Common myeloid progenitor, CD34-positive (primary cell): Measurements from ENCODE around the gene LRRC8C.
A peak's percentile ranks its signal among the peaks of the same experiment; 100 is the strongest.

Experiments
- CTCF ChIA-PET: fragments of 350-600 bp; sonication (Branson Sonifier 250); formaldehyde crosslinking; loops from one replicate; lab custom pipeline; 2021; ENCODE audit warnings: antibody characterized with exemption; lab: Charles Lee
- POLR2A ChIA-PET: fragments of 350-600 bp; sonication (Branson Sonifier 250); formaldehyde crosslinking; loops from one replicate; lab custom pipeline; 2021; ENCODE audit warnings: antibody characterized with exemption; lab: Charles Lee
- DNase-seq, 3 donors: peaks; one replicate each; pipeline versions ENCODE4 v3.0.0 to v3.0.0-alpha.2; 2013
- H3K27ac ChIP-seq, 2 experiments: 1 replicate in 1 of 2; 2 replicates in 1 of 2; pipeline ENCODE4 v1.7.0; 2013; ENCODE audit warnings: inconsistent platforms in 2 of 2, low read length in 2 of 2, mild to moderate bottlenecking in 2 of 2, low read depth in 1 of 2, moderate library complexity in 1 of 2; ENCODE audit not compliant: severe bottlenecking in 2 of 2, insufficient read depth in 1 of 2, poor library complexity in 1 of 2
- H3K27me3 ChIP-seq, 5 experiments: replicated peaks in 2 of 5; 1 replicate in 3 of 5; 2 replicates in 2 of 5; pipeline versions ENCODE4 v1.6.1 to v1.7.0; 2013; ENCODE audit warnings: low read length in 4 of 5, mild to moderate bottlenecking in 2 of 5, moderate library complexity in 2 of 5, inconsistent platforms in 1 of 5; ENCODE audit not compliant: insufficient read depth in 5 of 5, control insufficient read depth in 4 of 5
- H3K36me3 ChIP-seq, 4 experiments: 1 replicate in 2 of 4; 2 replicates in 2 of 4; pipeline versions ENCODE4 v1.6.1 to v1.7.0; 2013; ENCODE audit warnings: low read length in 3 of 4, control low read depth in 1 of 4, mild to moderate bottlenecking in 1 of 4; ENCODE audit not compliant: control insufficient read depth in 4 of 4, insufficient read depth in 4 of 4
- H3K4me1 ChIP-seq, 4 experiments: 1 replicate in 3 of 4; 2 replicates in 1 of 4; pipeline versions ENCODE4 v1.6.1 to v1.7.1; 2013; ENCODE audit warnings: low read length in 3 of 4, mild to moderate bottlenecking in 3 of 4, control low read depth in 1 of 4, inconsistent platforms in 1 of 4, moderate library complexity in 1 of 4; ENCODE audit not compliant: control insufficient read depth in 4 of 4, insufficient read depth in 4 of 4; ENCODE audit errors: control extremely low read depth in 1 of 4
- H3K4me3 ChIP-seq, 7 experiments: 1 replicate in 4 of 7; 2 replicates in 3 of 7; pipeline versions ENCODE4 v1.5.1 to v1.7.0; 2013; ENCODE audit warnings: mild to moderate bottlenecking in 7 of 7, low read length in 6 of 7, moderate library complexity in 6 of 7, inconsistent platforms in 2 of 7, low read depth in 2 of 7, control low read depth in 1 of 7; ENCODE audit not compliant: insufficient read depth in 4 of 7, control insufficient read depth in 1 of 7; ENCODE audit errors: extremely low read depth in 1 of 7
- H3K9me3 ChIP-seq, 5 experiments: 1 replicate in 4 of 5; 2 replicates in 1 of 5; pipeline versions ENCODE4 v1.6.1 to v1.7.1; 2013; ENCODE audit warnings: low read length in 4 of 5, mild to moderate bottlenecking in 2 of 5, inconsistent platforms in 1 of 5, low read depth in 1 of 5, moderate library complexity in 1 of 5; ENCODE audit not compliant: control insufficient read depth in 4 of 5, insufficient read depth in 2 of 5; ENCODE audit errors: control extremely low read depth in 1 of 5
- WGBS: methylation state at CpG from one replicate; pipeline ENCODE4 v1.1.5; 2013; ENCODE audit not compliant: insufficient coverage; 5-methylcytosine and 5-hydroxymethylcytosine counted together

Gene LRRC8C

GRCh38 chr1:89669441-89669840, 36.5 kb downstream of the LRRC8C start:
- Histone ChIP-seq H3K4me1 (peaks cover 4 to 16% (median 8%) of the 10 kb centered on the region in 4 experiments), H3K27ac (peak overlapping the region; percentile 57 to 58), H3K36me3 (peaks cover 0 to 3% (median 0%) of the 10 kb centered on the region in 4 experiments), H3K27me3 (no peaks in the 10 kb centered on the region), H3K9me3 (no peaks in the 10 kb centered on the region), H3K4me3 (no peak overlapping the region)
- ChIA-PET CTCF (interaction anchor here (0.9 to 1.6 kb wide), 3 partner anchors 13 to 57 kb away, joined by 3 to 8 read pairs (median 5); no protein-coding TSS in a partner anchor), POLR2A (no interaction called here)
- WGBS: no CpG with 5 or more reads among the region's 1 CpG
- no peak for DNase-seq

- Histone ChIP-seq H3K9me3 (no peaks in the 10 kb centered on the region), H3K4me1 (peaks cover 4 to 16% (median 8%) of the 10 kb centered on the region in 4 experiments), H3K27me3 (no peaks in the 10 kb centered on the region), H3K27ac (peak overlapping the region; percentile 57 to 58), H3K36me3 (peaks cover 0 to 3% (median 0%) of the 10 kb centered on the region in 4 experiments), H3K4me3 (no peak overlapping the region)
- DNase-seq: peak; percentile 79 to 95 (median 93)
- ChIA-PET POLR2A (interaction anchor here (0.8 to 1.2 kb wide), 3 partner anchors 10 to 96 kb away, joined by 3 to 4 read pairs (median 4); no protein-coding TSS in a partner anchor), CTCF (interaction anchor here (1.1 to 2.9 kb wide), 5 partner anchors 8 to 93 kb away, joined by 3 to 11 read pairs (median 4); no protein-coding TSS in a partner anchor)
- WGBS: 59% methylated on average over 7 of the region's 7 CpGs
Observed at GRCh38 chr1:89670163-89670562, 37.2 kb downstream of the LRRC8C start.

- Histone ChIP-seq H3K9me3 (no peaks in the 10 kb centered on the region), H3K36me3 (peaks cover 0 to 3% (median 0%) of the 10 kb centered on the region in 4 experiments), H3K4me3 (no peak overlapping the region), H3K4me1 (peaks cover 4 to 16% (median 8%) of the 10 kb centered on the region in 4 experiments), H3K27me3 (no peaks in the 10 kb centered on the region), H3K27ac (peak overlapping the region in 1 of 2 experiments; percentile 27)
- CTCF ChIA-PET: interaction anchor here (1.1 to 2.9 kb wide), 4 partner anchors 9 to 92 kb away, joined by 3 to 11 read pairs (median 6); no protein-coding TSS in a partner anchor
- POLR2A ChIA-PET: interaction anchor here (0.8 to 1.2 kb wide), 3 partner anchors 11 to 96 kb away, joined by 3 to 4 read pairs (median 4); no protein-coding TSS in a partner anchor
- DNase-seq: no peak
Observed at GRCh38 chr1:89670711-89671110, 37.8 kb downstream of the LRRC8C start.

GRCh38 chr1:89671775-89672488, 39.0 kb downstream of the LRRC8C start:
- DNase-seq: no peak
- H3K9me3 ChIP-seq: no peaks in the 10 kb centered on the region
- H3K4me3 ChIP-seq: no peak overlapping the region
- no peak overlapping the region for H3K27ac ChIP-seq
- H3K36me3 ChIP-seq: no peaks in the 10 kb centered on the region
- ChIA-PET CTCF (interaction anchor here (0.9 to 2.9 kb wide), 3 partner anchors 11 to 91 kb away, joined by 3 to 11 read pairs (median 4); no protein-coding TSS in a partner anchor), POLR2A (no interaction called here)
- no peaks in the 10 kb centered on the region for H3K27me3 ChIP-seq
- WGBS: 100% methylated on average over 2 of the region's 4 CpGs
- peaks cover 4 to 16% (median 6%) of the 10 kb centered on the region in 4 experiments for H3K4me1 ChIP-seq

- H3K36me3 ChIP-seq: no peaks in the 10 kb centered on the region
- no peak overlapping the region for H3K27ac ChIP-seq
- no peaks in the 10 kb centered on the region for H3K9me3 ChIP-seq
- H3K4me3 ChIP-seq: no peak overlapping the region
- CTCF ChIA-PET: interaction anchor here (2.9 kb wide), 1 partner anchor 90 kb away, joined by 11 read pairs; no protein-coding TSS in a partner anchor
- no CpG with 5 or more reads among the region's 6 CpGs for WGBS
- DNase-seq: no peak
- POLR2A ChIA-PET: no interaction called here
- H3K27me3 ChIP-seq: no peaks in the 10 kb centered on the region
- peaks cover 0 to 12% (median 4%) of the 10 kb centered on the region in 4 experiments for H3K4me1 ChIP-seq
Observed at GRCh38 chr1:89672489-89673183, 39.7 kb downstream of the LRRC8C start.

GRCh38 chr1:89673251-89673650, 40.3 kb downstream of the LRRC8C start:
- Histone ChIP-seq H3K27me3 (no peaks in the 10 kb centered on the region), H3K36me3 (no peaks in the 10 kb centered on the region), H3K4me1 (peaks cover 0 to 10% (median 2%) of the 10 kb centered on the region in 4 experiments), H3K27ac (no peak overlapping the region), H3K9me3 (no peaks in the 10 kb centered on the region), H3K4me3 (no peak overlapping the region)
- WGBS: 55% methylated on average over 4 of the region's 4 CpGs
- peak in 2 of 3 donors; percentile 11 to 32 for DNase-seq
- POLR2A ChIA-PET: interaction anchor here (0.6 kb wide), 1 partner anchor 283 kb away, joined by 3 read pairs; no protein-coding TSS in a partner anchor
- CTCF ChIA-PET: no interaction called here
